GM19468 (cell line): ENCODE measurements around the gene SEMA5A.
A peak's percentile ranks its signal among the peaks of the same experiment; 100 is the strongest.
"Not testable (repeated sequence)": the region's sequence is repeated elsewhere in the genome, so short reads cannot be mapped to it uniquely, and the experiment has no call there.

Source experiments
- ATAC-seq: cut with Tn5 transposase; IDR thresholded peaks from one replicate; pipeline ENCODE4 v1.9.1; 2021; ENCODE audit warnings: mild to moderate bottlenecking, moderate library complexity, moderate number of reproducible peaks; ENCODE audit not compliant: unreplicated experiment; ENCODE audit errors: extremely low read depth

Gene SEMA5A

DNA sequence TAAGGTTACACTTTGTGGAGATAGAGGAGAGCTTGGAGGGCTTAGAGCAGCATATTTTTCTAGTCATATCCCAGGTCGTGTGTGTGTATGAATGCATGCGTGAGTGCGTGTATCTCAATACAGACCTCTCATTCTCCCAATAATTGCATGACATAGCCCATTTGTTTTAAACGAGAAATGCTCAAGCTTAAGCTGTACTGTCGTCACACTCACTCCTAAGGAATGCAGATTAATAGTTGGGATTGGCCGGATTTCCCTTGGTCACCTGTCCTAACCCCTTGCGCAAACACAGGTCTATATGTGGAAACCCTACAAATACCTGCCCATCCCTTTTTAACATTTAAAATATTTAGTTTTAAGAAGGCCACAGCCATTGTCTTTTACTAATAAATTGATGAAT, 165.8 kb downstream of the SEMA5A start:
- no peak for ATAC-seq

DNA sequence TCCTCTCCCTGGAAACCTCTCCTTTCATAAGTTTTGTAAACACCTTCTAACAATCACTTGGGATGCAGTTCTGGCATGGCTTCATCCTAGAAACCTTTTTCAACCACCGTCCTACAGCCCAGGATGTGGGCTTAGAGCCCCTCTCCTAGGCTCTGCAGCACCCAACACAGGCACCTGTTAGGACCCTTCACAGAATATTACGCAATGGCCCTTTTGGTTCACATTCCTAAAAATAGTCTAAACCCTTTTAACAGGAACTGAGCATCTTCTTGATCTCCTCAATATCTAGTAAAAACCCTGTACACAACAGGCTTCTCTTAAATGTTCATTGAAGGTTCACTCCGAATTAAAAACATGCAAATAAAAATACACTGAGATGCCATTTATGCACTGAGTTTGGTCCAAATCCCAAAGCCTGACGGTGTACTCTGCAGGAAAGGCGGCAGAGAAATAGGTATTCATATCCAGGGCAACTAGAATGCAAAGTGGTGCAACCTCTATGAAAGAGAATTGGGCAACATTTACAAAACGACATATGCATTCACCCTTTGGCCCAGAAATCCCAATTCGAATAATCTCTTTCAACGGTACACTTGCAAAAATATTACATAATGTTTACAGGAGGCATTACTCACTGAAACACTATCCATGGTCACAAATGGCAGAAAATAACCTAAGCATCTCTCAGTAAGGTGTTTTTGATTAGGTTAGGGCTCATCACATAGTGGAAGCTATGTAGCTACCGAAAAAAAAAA, 169.3 kb downstream of the SEMA5A start:
- ATAC-seq = no peak

DNA sequence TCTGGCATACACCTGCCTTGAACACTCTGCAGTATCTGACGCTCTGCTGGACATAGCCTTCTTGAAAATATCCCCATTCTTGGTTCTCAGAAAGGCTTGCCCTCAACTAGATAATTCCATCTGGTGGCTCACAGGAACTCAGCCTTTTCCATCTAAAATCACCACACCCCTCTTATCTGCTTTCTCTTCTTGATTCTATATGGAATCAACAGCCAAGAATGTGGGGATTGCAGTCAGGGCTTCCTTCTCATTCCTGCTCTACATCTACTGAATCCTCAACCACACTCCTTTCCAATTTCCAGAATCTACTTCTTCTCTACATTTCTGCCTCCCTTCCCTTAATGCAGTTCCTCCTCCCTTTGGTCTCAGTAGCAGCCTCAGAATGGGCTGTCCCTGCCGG, 170.1 kb downstream of the SEMA5A start:
- no peak for ATAC-seq

DNA sequence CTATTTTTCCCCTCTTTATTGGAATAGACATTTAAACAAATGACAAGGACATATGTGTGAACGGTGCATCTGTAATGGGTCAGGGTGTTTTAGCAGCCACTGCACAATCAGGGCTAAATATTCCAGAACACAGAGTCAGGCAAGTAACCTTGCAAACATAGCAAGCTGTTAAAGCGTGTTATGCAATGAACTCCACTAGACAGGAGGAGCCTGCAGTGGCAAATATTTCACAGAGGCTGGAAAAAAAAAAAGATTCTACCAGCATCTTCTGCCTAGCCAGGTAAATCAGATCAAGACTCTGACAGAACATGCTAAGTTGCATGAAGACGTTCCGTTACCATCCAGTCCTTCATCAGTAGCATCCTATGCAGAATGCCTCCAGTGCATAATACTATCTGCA, 171.8 kb downstream of the SEMA5A start:
- no peak for ATAC-seq

DNA sequence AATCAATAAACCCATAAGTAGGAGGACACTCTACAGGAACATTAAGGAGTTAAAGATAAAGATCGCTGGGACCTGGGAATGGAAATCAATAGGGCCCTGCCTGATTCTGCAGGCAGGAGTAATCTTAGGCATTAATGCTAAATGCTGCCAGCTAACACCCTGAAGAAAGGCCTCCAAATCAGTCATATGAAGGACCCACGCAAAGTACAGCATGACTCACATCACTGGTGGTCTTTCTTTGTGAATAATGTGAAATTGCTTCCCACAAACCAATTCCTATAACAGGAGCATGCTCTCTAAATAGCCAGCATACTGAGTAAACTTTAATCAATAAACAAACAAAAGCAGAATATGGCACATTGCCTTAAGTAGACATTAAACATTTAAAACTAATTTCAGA, 172.3 kb downstream of the SEMA5A start:
- ATAC-seq = no peak

DNA sequence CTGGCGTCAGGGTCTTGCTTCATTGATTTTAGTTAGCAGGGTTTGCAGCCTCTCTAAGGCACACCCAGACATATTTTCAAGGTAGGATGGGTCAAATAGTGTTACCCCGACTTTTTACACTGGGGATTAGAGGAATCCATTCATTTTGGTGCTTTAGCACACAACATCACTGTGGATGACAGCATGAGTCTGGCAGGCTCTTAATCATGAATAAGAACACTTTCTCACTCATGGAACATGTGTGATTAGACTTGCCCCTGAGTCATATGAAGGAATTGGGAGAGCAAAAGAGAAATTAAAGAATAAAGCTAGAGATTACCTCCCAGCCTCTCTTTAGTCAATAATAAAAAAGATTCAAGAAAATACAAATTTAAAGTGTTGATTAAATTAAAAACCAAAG, 175.6 kb downstream of the SEMA5A start:
- ATAC-seq = no peak

DNA sequence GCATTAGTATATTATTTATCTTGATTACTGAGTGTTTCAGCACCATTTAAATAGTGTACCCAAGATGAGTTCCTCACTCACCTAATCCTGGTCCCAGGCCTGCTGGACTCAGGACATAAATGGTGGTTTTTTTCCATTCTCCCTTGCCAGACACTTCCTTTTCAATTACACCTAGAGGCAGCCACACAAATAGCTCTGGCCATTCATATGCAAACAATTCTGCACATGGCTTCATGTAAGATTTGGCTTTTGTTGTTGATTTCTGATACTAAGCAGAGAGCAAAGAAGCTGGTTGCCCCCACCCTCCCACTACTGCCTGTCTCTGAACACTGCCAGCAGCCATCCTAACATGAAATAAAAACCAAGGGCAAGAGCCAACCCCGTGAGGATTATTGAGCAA, 180.4 kb downstream of the SEMA5A start:
- no peak for ATAC-seq

DNA sequence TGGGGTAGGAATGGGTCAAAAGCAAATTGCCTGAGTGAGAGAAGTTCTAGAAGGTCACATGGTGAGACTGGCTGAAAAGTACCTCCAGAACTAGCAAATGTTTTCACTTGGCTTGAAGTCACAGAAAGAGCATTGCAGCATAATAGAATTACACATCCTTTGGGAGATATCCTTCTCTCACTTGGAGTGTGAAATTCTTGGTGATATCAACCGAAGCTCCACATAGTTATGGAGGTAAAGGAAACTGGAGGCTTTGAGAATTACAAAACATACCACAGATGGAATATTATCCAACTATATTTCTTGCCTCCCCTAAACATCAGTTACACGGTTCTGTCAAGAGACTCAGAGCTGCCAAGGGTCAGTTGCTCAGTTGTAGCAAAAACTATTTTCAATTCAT, 182.4 kb downstream of the SEMA5A start:
- no peak for ATAC-seq

DNA sequence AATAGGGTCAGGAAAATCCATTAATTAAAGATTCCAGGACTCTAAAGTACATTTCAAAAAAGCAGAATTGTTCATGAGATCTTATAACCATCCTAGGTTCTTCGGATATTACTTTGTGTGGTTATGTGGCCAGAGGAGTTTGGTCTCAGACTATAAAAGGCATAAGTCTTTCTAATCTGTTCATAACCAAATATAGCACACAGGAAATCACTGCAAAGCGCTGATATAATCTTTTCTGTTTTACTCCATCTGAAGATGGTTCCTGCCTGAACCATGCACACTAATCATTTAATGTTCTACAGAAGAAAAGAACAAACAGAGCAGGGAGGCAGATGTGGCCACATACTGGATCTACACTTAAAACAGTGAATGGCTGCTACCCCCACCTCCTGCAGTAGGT, 182.8 kb downstream of the SEMA5A start:
- peak; percentile 1 for ATAC-seq

DNA sequence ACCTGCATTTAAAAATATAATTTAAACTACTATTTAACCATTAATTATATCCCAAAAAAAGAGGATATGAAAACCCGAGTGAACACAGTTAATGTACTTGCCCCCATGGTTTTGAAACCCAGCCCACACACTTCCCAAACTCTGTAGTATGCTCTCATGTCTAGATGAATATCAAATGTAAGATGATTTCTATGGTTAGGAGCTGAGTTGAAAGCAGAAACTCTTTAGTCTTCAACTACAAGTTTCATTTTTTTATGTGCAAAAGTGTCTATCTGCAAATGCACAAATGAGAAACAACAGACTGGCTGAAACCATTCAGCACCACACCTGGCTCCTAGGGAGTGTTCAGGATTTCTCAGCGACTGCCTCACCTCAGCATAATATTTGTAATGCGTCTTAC, 183.3 kb downstream of the SEMA5A start:
- ATAC-seq = peak; percentile 43

DNA sequence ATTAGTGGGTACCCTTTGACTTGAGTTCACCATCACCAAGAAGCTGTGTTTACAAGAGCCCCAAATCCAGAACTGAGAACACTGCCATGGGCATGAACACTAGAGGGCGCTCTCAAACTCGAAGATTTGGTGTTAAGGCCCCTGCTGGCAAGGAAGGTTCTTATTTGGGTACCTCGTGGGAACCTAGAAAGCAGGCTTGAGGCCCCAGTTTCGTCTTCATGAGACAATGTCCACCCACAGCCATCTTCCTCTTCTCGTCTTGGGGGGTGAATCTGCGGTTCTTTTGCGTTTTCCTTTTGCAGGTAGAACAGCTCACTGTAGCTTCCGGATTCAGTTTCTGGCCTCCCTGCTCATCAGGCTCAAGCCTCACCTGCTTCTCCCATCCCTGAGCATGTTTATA, 184.0 kb downstream of the SEMA5A start:
- ATAC-seq = peak; percentile 65

DNA sequence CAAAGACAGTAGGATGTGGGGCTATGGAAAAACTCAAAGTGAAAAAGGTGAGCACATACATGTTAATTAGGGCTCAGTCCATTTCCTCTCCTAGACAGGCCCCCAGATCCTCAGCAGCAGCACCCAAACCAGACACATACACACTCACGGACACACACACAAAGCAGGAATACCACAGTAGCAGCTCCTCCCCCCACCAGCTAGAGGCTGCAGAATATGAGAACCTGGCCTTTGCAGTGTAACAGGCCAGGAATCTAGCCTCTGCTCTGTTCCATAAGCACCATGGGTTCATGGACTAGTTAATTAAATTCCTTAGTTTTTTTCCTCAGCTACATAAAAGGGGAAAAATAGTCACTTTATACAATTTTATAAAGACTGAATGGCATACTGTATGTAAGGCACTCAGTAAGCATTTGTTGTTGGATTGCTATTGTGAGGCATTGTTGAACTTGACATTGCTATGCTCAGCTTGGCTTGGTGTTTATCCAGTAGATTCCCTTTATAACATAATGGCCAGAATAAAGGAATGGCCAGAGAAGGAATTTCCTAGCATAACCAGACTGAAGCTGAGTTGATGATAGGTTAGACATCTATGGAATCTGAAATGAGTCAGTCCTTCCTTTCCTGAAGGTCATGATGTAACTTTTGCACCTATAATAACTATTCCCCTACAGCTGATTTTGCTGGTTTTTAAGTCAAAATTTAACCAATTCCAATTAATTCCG, 186.8 kb downstream of the SEMA5A start:
- ATAC-seq = no peak

DNA sequence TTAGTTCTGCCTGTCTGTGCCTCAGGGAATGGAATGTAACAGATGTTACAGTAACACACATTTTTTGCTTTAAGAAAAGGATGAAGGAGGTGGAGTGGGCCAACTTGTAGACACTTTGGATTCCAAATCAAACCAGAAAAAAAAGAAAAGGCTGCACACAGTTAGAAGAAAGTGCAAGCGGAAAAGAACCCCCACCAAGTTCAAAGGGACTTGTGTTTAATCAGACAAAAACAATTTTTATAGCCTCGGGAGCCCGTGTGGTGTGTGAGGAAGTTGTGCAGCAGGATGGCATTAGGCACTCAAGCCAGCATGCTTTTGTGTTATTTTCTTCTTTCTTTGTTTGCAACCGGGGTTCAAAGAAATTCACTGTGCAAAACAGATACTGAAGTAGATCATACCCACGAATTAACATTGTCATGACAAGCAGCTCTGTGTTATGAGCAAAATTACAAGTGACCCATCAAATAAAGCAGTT, 189.5 kb downstream of the SEMA5A start:
- ATAC-seq = no peak

DNA sequence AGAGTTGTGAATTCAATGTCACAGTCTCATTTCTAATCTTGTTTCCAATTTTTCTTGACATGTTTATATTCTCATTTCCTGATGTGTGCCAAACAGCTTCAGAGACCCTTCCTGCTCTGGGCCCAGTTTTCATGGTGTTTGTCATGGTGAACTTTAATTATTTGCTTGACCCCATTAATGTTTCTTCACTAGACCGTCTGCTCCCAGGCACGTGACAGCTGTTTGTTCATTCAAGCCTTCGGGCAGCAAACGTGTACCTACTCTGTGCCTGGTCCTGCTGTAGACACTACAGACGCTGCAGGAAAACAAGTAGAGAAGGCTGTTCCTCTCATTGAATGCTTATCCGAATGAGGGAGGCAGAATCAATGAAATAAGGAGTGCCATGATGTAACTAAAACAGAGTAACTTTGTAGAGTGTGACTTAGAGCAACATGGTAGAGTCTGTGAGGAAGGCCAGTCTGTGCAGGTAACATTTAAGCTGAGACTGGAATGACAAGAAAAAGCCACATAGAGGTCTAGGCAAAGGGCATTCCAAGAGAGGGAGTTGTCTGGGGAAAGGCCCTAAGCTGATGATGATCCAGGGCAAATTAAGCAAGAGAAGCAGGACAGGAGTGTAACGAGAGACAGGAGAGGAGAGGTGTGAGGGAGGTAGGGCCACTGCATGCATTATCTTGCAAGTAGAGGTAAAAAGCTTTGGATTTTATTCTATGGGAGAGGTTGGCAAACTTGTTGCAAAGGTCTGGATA, 191.4 kb downstream of the SEMA5A start:
- no peak for ATAC-seq

DNA sequence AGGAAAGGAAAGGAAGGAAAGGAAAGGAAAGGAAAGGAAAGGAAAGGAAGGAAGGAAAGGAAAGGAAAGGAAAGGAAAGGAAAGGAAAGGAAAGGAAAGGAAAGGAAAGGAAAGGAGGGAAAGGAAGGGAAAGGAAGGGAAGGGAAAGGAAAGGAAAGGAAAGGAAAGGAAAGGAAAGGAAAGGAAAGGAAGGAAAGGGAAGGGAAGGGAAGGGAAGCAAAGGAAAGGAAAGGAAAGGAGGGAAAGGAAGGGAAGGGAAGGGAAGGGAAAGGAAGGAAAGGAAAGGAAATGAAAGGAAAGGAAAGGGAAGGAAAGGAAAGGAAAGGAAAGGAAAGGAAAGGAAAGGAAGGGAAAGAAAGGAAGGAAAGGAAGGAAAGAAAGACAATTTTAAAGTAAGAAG, 192.8 kb downstream of the SEMA5A start:
- ATAC-seq = not testable (repeated sequence)

DNA sequence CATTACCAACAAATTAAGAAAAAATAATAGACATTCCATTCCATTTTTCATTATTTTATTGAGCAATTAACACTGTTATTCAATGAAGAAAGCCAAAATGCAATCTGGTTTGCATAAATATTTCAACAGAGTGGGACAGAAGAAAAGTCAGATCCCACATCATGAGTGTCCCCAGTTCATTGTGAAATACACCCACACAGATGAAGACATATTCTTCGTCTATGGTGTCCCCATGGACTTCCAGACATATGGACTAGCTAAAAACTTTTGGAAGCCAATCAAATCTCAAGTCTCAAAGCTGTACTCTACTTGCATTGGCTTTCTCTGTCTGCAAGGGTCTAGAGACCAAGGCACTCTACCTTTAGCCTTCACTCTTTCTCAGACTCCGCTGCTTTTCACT, 194.3 kb downstream of the SEMA5A start:
- ATAC-seq = no peak

DNA sequence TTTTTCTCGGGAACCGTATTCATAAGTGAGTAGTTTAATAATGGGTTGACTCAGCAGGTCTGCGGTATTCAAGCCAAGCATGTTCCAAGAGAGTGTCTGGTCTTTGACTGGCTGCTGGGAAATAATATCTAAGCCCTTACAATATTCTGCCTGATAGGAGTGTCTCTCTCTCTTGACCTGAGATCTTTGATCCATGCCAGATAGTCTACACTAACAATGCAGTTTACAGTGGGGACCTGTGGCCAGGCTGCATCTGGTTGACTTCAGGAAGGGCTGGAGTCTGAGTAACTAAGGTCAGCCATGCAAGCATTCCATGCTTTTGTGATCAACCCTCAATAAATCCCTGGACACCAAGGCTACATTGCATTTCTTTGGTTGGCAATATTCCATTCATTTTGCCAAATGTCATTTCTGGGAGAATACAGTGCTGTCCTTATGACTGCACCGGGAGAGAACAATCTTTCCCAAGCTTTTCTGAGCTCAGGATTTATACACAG, 195.5 kb downstream of the SEMA5A start:
- ATAC-seq = no peak

DNA sequence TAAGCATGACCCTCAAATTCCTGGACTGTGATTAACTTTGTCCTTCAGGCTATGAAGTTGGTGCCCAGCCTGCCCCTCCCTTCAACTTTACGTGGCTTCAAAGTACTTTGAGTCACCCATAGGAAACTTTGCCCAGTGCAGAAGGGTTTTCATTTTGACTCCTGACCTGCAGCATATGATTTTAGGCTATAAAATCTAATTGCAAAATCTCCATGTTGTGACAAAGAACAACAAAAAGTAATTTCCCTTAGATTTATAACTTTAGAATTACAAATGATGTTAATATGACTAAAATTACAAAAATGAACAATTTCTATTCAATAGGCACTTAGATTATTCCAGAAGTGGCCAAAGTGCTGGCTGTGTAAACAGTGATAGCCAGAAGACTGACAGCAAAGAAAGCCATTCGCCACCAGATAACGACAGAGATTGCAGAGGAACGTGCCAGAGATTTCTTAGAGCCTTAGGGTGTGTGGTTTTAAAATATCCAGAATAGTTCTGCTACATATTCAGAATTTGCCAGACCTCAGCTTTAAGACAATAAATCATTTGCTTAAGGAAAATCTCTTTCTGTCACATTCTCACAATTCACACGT, 197.4 kb downstream of the SEMA5A start:
- ATAC-seq = no peak

DNA sequence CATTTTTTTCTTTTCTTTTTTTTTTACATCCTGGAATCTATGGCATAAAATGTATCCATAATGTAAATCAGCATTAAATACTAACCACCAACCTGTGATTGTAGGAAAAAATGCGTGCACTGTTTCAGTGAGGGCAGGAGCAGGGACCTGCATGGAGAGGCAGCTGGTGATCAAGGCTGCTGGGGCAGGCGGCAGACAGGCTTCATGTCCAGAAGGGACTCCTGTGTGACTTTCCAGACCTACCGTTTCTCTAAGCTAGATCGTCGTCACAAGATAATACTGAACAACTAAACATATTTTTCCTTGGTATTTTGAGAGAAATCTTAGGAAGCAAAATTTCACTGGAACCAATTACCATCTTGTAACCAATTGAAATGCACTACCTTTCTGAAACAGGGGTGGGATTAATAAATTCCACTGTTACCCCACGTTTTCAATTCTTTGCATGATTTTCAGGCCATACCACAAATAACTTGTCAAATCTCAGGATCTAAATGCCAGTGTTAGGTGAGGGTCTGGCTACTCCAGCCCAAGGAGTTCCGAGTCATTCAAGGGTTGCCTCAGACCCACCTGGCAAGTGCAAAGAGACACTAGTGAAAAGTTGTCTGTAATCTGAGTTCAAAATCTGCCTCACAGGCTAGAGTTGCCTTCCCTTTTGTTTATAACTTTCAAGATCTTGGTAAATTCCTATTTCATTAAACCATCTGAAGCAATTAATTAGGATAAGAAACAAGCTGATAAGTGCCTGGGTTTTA, 198.2 kb downstream of the SEMA5A start:
- ATAC-seq = no peak

DNA sequence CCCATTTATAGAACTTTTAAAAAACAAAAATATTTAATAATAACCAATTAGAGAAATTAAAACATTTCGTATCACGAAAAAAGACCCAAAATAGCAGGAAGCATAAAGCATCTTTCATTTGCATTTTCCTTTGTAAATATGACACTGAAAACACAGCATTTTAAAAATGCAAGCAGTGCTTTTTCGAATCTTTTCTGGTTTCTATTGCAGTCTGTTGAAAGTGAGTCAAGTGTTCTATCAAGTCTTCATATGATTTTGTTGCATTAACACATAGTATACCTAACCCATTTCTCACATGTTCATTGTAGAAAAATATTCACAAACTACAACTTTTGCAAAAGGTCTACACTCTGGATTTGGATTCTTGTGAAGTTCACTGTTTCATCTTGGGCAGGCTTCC, 198.8 kb downstream of the SEMA5A start:
- no peak for ATAC-seq
